ENCODE results near the gene ABCC4.

Gene ABCC4

DNA sequence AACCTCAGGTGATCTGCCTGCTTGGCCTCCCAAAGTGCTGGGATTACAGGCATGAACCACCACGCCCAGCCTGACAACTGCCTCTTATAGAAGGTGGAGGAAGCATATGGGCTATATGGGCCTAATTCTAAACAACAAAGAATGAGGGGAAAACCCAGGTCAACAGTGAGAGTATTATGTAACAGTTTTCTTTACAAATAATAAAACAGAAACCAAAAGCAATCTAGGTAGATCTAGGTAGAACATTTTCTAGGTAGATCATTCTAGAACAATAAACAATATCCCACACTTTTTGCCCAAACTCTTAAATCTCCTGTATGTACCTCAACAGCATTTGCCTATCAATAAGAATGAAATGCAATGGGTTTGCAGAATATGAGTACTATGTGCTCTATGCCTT, 267.4 kb downstream of the ABCC4 start:
- DNase-seq = no peak

DNA sequence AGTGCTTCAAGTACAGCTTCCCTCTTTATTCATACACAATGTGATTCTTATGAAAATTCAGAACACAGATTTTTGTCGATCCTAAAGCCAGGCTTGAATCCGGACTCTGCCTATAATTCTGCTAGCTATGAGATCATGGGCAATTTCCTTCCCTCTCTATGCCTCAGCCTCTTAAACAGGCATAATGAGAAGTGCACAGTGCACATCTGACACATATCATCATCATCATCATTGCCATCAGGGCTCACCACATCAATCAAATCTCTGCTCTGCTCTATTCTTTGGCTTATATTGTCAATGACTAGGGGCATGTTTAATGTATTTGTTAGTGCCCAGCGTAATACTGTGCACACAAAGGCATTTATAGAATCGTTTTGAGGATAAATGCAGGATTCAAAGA, 269.1 kb downstream of the ABCC4 start:
- no peak for DNase-seq

DNA sequence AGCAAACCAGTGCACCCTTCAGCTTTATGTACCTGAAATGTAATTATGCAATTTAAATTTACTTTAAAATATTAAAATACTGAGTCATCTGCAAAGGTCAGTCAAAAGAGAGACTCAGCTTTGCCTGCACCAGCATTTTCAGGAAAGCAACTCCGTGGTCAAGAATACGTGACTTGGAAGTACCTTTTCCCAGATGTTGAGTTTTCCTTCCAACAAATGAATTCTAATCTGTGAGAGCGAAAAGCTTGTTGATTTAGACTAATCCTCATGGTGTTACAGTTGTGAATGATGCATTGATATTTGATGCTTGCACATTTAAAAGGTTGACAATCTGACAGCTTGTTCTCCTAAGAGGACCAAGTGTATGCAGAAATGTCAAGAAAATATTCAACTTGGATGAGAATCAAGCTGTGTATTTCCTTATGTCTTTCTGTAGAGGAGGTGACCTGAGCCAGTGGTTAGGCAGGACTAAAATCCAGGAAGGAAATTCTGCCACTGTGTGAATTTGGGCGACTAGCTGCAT, 270.4 kb downstream of the ABCC4 start:
- no peak for DNase-seq

DNA sequence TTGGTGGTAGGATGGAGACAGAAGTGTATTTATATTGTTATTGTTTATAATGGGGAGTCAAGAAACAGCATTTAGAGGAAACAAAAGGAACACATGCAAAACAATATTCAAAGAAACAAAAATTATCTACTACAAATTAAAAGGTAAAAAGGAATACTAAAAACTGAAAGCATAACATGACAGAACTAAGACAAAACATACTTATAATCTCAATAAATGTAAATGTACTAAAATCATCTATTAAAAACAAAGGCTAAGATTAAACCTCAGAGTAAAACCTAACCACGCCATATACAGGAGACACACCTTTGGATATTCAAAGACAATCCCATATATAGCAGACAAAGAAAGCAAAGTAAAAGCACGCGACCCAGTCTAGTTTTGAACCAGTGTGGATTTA, 273.6 kb downstream of the ABCC4 start:
- no peak for DNase-seq

DNA sequence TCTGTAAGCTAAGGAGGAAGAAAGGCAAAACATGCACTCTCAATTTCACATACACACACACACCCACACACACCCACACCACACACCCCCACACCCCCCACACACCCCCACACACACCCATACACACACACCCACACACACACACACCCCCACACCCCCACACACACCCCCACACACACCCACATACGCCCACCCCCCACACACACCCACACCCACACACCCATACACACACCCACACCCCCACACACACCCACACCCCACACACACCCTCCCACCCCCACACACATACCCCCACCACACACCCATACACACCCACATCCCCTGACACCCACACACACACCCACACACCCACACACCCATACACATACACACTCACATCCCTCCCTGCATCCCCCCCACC, 276.1 kb downstream of the ABCC4 start:
- DNase-seq = no peak

DNA sequence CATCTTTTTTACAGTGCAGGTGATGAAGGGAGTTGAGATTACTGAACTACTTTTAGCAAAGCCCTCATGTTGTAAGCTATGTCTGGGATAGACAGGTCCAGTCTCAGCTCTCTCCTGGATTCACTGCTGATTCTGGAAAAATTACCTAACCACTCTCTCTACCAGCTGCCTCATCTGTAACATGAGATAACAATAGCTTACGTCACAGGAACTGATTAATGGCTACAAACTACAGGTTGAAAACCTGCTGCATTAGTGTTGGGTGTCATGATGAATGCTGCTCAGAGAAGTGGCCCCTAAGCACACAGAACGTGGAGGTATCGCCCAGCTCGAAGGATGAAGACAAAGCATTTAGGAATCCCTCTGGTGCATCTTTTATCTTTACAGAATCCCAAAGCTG, 277.8 kb downstream of the ABCC4 start:
- DNase-seq = no peak

DNA sequence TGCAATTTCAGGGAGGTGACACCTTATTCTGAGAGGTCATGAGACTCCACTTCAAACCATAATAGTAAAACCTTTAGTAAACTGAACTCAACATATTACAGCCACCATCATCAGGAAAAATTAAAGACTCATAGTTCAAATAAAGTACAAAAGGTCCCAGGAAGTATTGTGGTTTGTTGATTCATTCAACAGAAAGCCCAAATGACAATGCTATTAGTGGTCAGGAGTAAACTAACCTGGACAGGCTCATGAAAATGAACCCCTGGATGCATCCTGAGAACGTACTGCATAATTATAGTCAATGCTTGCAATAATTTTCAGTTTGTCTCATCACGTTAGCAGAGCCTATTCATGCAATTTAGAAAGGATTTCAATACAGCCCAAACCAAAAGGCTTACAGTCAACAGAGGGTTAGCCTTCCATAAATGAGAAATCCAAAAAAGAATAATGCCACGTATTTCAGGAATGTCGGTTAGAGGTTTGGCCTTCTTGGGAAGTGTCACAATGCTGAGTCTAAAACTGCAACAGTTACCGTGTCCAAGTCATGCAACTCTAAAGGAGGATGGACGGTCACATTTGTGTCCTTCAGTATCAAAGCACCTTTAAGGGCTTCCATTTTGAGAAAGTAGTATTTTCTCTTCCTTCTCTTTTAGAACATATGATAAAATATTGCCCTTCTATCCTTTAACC, 280.8 kb downstream of the ABCC4 start:
- DNase-seq = no peak

DNA sequence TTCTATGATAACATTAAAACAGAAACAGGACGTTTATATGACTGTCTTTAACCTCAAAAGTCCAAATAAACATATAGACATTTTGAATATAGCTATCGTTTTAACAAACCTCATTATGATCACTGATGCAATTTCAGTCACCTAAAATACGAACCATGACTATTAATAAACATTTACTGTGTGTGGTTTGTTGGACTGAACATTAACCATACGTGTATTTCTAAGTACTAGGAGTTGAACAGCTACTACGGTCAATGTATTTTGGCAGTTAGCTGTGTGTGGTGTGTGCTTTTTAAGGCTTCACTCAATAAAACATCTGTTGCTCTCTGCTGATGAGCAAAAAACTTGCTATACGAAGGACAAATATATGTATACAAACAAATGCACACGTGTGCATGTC, 281.4 kb downstream of the ABCC4 start:
- no peak for DNase-seq

DNA sequence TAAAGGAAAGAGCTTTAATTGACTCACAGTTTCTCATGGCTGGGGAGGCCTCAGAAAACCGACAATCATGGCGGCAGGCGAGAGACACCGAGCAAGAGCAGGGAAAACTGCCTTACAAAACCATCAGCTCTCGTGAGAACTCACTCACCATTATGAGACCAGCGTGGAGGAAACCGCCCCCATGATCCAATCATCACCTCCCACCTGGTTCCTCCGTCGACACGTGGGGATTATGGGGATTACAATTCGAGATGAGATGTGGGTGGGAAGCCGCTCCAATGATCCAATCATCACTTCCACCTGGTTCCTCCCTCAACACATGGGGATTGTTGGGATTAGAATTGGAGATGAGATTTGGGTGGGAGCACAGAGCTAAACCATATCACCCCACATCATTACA, 293.9 kb downstream of the ABCC4 start:
- no peak for DNase-seq

DNA sequence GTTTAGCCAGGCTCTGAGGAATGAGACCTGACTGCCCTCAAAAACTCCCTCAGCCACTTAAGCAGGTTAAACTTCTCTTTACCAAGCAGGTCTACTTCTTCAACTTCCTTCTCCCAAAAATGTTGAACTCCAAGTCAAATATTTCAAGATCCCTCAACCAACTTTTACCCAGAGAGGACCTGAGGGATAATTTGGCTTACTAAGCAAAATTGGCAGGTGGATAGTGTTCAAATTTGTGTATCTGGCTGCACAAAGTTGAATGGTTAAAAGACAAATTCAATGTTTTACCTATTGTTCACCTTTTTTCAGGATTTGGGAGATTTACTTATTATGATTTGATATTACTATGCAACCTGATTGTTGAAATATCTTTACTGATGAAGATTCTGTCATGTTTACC, 296.0 kb downstream of the ABCC4 start:
- no peak for DNase-seq

DNA sequence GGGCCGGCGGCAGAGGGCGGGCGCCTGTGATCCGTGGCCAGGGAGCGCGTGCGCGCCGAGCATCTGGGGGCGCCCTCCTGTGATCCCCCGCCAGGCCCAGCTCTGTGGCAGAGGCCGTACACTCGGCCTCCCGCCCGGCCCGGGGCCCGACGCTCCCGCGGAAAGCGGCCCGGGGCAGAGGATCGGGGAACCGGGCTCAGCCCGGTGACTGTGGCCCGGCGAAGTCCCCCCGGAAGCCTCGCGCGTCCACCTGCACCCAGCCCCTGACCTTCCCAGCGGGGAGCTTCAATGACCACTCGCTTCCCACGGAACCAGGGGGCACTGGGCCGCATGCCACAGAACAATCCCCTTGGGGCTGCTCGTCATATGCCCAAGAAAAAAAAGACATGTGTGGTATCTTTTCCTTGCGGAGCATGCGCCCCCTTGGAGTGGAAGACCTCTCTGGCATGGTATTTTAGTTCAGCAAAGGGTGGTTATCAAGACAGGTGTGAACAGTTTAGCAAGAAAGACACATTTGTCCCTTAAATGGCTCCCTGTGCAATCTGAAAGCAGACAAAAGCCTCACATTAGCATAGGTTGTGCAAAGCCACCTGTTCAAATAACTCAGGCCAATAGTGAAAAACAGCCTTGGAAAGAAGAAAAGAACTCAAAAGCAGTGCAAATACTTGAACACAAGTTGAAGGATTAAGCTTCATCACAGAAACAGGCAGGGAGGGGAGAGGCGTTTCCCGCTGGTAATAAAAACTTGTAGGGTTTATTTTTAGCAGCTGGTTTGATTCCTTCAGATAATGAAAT, 298.0 kb downstream of the ABCC4 start:
- no peak for DNase-seq

DNA sequence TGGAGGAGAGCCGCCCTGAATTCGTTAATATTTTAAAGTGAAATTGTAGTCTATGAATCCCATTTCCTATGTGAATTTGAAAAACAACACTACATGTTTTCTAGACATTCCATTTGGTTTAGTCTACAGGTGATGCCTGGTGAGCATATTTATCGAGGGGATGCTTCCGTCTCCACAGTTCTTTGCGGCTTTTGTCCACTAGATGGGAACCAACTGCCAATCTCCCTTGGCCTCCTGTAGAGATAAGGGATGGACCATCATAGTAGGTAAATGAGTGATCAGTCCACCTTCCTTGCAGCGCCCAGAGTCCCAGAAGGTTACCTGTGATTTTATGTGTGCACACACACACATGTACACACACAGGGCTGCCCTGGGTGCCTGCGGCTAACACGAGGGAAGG, 299.1 kb downstream of the ABCC4 start:
- DNase-seq = no peak

DNA sequence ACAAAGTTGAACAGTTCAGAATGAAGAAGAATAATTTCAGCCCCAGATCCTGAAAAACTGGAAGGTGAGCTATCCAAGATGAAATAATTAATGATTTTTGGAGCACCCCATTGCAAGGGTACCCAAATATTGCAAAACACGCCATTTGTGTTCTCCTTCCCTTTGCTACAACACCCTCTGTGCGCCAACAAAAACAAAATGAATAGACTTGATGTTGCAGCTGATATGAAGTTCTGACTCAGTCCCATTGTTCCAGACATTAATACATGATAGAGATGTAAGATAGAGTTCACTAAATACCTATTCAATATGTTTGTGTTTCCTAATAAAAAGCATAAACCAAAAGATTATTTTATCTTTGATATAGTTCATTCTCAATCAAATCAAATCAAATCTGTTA, 301.4 kb downstream of the ABCC4 start:
- DNase-seq = no peak

DNA sequence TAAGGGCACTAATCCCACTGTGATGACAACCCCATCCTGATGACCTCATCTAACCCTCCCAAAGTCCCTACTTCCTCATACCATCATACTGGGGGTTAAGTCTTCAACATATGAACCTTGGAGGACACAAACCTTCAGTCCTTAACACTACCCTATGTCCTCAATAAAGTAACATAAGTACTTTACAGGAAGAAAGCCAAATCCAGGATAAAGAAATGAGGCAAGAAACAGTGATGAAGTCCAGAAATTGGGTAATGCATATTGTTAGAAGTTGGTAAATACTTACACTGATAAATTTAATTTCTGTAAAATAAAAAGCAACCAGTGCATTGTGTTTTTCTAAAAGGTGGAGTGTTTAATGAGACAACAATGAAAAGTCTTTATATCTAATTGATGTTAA, 304.1 kb downstream of the ABCC4 start:
- no peak for DNase-seq

DNA sequence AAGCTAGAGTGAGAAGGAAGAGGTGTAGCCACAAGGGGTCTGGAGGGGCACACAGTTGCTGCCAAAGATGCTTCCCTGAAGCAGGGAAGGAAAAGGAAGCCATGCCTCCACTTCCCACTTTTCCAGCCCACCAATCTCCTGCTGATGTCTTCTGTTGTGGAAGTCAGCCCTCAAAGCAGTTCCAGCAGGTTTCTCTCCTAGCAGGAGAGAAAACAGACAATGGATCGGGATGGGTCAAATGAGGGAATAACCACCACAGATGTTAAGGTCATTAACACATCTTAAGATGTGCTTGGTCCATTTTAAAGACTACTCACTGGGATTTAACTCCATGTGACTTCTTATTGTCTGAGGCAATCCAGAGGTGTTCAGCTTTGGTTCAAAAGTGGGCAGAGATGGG, 304.8 kb downstream of the ABCC4 start:
- no peak for DNase-seq

DNA sequence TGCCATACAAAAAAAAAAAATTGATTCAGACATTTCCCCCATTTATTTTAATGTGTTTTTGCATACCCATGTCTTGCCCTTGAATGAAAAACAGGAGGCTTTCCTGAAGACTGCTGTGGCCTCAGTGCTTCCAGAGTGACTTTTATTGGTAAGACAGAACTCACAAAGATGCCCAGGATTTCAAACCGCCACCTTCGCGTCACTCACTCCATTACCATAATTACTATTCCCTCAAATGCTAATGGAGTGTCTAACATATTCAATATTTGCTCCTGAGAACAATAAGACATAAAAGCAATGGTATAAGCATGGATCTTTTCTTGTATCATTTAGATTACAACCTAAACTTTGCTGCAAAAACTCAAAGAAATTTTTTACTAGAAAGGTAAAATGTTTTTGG, 306.7 kb downstream of the ABCC4 start:
- no peak for DNase-seq

DNA sequence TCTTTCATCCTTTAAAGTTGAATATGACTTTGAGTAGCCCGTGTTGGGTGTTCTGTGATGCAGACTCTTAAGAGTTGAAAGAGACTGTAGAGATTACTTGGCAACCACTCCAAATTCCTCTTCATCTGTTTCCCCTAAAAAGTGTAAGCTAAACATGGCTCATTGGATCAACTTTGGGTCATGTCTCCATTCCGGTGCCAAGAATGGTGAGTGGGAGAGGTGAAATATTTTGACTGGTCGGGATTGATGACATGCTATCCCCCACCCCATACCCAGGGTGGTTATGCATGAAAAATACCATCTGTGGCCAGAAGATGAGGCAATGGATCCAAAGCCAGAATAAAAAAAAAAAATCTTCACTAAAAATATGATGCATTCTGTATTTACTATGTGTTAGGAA, 307.6 kb downstream of the ABCC4 start:
- DNase-seq = no peak

DNA sequence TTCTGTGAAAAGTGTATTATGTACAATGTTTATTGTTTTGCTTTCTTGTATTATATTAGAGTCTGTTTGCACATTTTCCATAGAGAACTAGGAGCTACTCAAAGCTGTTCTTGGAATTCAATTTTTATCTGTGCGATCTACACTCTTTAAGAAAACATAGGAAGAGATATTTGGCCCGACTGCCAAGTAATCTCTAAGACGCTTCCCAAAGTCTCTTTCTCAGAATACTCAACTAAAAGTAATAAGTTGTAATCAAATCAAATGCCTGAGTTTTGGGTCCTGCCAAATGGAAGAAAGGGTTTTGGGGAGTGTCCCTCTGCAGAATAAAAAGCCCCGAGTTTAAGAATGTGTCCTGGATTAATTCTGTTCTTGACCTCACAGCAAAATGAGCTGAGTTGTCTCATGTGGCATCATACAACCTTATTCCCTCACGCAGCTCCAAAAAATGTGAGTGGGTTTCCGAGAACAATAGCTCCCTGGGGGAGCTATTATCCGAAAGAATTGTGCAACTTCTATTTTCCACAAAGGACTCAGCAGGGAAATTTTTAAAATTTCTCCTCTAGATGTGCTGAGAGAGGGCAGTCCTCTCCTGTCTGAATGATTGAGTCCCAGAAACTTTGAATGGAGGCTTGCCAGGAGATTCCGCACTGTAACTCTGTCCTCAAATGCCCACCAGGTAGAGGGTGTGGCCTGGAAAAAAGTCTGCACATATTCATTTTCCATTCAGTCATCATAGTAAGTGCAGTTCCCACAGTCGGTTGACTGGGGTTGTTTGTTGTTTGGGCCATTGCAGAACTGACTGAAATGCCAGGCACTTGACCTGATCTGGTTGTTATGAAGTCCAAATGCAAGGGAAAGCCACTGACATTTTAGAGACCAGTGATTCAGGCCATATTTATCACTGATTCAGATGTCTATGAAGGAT, 309.0 kb downstream of the ABCC4 start:
- no peak for DNase-seq

DNA sequence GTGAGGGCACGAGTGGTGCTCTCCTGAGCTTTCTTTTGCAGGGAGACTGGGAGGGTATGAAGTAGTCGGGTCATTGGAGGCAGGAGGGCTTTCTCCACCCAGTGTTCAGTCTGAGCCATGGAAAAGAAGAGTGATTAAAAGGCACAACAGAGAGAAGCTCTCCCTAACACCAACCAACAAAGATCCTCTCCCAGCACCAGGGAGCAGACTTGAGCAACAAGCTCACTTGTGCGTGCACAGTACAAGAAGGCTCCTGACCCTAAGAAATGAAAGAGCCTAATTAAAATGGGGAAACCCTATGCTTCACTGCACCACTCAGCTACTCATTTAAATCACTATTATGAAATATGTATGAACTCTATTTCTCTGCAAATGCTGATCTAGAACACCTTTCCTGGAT, 312.6 kb downstream of the ABCC4 start:
- DNase-seq = no peak

DNA sequence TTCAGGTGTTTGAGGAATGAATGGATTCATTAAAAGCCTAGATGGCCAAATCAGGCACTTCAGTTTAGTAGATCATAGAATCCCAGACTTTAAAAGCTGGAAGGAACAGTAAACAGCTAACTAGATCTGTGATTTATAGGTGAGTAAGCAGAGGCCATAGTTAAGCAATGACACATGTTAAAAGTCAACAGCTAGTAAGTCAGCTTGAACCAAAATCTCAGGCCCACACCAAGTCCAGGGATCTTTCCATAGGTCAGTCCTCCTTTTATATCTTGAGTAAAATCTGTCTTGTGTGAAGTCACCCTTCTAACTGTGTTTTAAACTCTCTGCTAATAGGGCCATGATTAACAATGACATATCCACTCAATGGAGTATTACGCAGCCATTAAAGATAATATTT, 313.4 kb downstream of the ABCC4 start:
- no peak for DNase-seq

DNA sequence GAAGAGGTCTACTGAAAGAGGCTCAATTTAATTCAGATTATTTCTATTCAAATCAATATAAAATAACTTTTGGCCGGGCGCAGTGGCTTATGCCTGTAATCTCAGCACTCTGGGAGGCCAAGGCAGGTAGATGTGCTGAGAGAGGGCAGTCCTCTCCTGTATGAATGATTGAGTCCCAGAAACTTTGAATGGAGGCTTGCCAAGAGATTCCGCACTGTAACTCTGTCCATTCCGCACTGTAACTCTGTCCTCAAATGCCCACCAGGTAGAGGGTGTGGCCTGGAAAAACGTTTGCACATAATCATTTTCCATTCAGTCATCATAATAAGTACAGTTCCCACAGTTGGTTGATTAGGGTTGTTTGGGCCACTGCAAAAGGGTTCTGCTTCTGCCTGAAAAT, 314.2 kb downstream of the ABCC4 start:
- DNase-seq = no peak

DNA sequence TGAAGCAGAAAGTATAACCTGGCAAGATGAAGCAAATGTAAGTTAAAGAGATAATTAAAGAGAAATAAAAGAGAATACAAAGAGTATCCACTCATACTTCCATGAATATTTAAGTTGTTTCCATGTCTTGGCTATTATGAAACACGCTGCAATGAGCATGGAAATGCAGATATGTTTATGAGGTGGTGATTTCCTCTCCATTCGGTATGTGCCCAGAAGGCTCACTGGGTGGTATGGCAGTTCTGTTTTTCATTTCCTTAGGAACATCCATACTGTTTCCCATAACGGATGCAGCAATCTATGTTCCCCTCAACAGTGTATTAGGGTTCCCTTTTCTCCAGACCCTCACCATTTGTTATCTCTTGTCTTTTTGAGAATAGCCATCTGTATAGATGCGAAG, 316.3 kb downstream of the ABCC4 start:
- no peak for DNase-seq

DNA sequence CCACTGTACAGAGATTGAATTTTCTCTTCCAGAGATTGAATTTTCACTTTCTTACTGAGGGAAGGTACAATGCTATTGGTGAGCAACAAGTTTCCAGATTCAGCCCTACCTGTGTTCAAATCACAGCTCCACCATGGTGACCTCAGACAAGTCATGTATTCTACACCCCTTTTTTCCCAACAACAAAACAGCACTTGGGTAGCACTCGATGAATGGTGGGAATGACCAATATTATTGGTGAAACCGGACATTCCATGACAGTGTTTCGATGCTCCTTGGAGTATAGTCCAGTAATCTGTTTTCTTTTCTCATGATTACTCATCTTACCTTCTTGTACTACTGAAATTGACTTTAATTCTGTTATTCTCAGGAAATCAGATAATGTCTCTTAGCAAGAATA, 322.7 kb downstream of the ABCC4 start:
- no peak for DNase-seq
